Stimulated activated CD8-positive, alpha-beta memory T cell treated with anti-CD3 and anti-CD28 coated beads, Interleukin-12 subunit alpha, Interleukin-12 subunit beta, amount 100 ng/mL, for 24 hours (primary cell): ENCODE data around the gene CAVIN1.
"Not testable (repeated sequence)": the region's sequence is repeated elsewhere in the genome, so short reads cannot be mapped to it uniquely, and the experiment has no call there.

Experiments
- DNase-seq: peaks from one replicate; pipeline ENCODE4 v3.0.0-alpha.2; 2020; ENCODE audit errors: extremely low read depth

Gene CAVIN1

DNA sequence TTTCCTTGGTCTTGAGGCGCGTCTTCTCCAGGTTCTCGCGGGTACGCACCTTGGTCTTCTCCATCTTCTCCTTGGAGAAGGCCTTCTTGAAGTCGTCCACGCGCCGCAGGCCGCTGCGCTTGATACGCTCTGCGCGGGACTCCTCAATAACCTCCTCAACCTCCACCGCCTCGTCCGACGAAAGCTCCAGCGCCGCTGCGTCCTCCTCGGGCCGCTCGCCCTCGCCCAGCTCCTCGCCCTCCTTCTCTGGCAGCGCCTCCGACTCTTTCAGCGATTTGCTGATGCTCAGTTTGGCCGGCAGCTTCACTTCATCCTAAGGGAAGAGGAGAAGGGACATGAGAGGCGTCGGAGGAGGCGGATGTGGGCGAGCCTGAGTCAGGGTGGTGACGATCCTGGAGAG lies 18.0 kb downstream of the CAVIN1 start:
- no peak for DNase-seq

DNA sequence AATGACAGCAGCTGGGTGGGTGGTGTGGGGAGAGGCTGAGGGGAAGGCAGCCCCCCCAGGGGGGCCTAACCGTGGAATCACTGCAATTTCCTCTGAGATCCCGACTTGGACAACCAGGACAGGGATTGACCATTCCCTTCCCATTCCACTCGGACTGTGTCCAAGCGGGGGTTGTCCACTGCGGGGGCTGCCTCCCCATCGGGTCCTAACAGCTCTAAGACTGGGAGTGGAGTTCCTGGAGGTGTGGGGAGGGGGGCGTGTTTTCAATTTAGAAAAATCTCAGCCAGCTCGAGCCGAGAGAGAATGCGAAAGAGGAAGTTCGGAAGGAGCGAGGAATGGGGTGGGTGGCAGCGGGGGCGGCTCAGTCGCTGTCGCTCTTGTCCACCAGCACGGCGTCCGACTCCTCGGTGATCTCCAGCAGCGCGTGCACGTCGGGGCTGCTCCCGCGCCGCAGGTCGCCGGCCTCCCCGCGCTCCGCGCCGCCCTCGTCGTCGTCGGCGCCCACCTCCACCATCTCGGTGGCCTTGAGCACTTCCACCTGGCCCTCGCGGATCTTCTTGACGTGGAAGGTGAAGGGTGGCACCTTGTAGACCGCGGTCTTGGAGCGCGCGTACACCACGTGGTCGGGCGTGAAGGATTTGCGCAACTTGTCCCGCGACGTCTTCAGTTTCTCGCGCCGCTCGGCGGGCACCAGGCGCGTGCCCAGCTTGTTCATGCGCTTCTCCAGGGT lies 18.6 kb downstream of the CAVIN1 start:
- DNase-seq = no peak

DNA sequence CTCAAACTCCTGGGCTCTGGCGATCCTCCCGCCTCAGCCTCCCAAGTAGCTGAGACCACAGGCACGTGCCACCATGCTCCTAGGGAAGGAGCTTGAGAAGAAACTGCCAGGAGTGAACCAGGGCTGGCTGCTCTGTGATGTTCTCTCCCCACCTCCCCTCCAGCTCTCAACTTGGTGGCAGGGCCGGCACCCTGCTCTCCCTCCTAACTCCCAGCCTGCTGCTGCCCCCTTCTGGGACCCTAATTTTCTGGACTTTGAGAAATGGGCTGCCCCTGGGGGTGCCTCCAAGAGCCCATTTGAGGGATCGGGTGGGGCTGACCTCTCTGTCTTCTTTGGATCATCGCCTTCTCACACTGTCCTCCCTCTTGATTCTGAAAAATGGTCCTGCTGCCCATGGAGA lies 19.9 kb downstream of the CAVIN1 start:
- DNase-seq = no peak

DNA sequence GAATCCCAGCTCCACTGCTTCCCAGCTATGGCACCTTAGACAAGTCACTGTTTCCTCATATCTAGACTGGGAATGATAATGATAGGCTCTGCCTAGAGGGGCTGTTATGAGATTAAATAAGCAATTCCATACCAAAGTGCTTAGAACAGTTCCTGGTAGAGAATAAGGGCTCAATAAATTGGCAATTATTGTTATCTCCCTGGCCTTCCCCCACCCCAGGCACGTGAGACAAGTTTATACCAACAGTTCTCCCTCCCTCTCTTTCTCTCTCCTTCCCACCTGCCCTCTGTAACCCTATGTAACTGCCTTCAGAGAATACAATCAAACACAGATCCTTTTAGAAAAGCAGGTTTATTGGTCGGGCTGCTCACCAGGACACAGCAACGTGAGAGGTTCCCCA lies 20.9 kb downstream of the CAVIN1 start:
- DNase-seq = no peak

DNA sequence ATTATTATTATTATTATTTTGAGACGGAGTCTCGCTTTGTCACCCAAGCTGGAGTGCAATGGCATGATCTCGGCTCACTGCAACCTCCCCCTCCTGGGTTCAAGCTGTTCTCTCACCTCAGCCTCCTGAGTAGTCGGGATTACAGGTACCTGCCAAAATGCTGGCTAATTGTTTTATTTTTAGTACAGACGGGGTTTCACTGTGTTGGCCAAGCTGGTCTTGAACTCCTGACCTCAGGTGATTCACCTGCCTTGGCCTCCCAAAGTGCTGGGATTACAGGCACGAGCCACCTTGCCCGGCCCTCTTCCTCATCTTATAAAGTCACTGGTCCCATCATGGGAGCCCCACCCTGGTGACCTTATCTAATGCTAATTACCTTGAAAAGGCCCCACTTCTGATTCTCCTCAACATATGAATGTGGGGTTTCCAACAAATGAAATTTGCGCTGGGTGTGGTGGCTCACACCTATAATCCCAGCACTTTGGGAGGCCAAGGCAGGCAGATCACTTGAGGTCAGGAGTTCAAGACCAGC lies 22.1 kb downstream of the CAVIN1 start:
- DNase-seq = not testable (repeated sequence)

DNA sequence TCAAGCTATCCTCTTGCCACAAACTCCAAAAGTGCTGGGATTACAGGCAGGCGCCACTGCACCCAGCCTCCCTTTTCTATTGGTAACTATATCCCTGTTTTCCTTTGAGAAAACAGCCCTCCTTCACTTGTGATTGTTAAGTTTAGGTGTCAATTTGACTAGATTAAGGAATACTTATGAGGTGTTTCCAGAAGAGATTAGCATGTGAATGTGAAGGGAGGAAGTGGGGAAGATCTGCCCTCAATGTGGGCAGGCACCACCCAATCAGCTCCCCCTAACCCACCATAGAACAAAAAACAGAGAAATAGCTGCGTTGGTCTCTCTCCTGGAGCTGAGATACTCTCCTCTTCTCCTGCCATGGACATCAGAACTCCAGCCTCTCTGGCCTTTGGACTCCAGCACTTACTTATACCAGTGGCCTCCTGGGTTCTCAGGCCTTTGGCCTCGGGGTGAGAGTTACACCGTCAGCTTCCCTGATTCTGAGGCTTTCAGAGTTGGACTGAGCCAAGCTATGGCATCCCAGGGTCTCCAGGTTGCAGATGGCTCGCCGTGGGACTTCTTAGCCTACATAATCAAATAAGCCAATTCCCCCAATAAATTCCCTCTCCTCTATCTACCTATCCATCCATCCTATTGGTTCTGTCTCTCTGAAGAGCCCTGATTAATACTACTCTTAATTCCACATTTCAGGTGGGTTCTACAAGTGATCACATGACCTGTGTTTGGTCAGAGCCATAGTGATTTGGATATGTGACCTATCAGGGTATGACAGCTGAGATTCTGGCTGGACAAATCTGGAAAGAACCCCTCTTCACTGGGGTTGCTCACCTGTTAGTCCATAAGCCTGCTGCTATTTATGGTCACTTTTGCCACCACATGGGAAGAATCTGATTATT lies 22.9 kb downstream of the CAVIN1 start:
- no peak for DNase-seq

DNA sequence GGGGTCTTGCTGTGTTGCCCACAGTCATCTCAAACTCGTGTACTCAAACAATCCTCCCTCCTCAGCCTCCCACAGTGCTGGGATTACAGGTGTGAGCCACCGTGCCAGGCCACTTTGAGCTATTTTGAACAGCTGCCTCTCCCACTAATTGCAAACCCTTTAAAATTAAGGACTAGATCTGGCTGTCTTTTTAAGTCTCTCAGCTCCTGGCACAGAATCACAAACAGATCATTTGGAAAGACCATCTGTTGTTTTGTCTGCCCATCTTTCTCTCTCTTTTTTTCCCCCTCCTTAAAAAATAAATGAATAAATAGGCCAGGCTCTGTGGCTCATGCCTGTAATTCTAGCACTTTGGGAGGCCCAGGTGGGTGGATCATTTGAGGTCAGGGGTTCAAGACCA lies 23.9 kb downstream of the CAVIN1 start:
- no peak for DNase-seq

DNA sequence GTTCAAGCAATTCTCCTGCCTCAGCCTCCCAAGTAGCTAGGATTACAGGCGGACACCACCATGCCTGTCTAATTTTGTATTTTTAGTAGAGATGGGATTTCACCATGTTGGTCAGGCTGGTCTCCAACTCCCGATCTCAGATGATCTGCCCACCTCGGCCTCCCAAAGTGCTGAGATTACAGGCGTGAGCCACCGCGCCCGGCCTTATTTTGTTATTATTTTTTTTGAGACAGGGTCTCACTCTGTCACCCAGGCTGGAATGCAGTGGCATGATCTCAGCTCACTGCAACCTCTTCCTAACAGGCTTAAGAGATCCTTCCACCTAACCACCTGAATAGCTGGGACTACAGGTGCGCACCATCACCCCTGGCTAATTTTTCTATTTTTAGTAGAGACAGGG lies 27.5 kb downstream of the CAVIN1 start:
- DNase-seq = not testable (repeated sequence)

DNA sequence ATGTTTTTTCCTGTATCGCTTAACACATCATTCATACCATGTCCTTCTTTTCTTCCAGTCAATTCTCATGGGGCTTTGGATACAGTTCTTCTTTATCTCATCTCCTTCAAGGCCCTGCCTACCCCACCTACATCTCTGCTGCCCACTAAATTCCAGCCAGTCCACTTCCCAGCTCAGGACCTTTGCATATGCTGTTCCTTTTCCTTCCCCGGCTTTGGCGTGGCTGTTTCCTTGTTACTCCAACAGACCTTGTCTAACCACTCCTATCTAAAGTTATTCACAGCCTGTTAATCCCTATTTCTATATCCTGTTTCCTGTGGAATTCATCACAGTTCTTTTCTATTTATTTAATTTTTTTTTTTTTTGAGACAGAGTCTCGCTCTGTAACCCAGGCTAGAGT lies 28.2 kb downstream of the CAVIN1 start:
- DNase-seq = no peak

DNA sequence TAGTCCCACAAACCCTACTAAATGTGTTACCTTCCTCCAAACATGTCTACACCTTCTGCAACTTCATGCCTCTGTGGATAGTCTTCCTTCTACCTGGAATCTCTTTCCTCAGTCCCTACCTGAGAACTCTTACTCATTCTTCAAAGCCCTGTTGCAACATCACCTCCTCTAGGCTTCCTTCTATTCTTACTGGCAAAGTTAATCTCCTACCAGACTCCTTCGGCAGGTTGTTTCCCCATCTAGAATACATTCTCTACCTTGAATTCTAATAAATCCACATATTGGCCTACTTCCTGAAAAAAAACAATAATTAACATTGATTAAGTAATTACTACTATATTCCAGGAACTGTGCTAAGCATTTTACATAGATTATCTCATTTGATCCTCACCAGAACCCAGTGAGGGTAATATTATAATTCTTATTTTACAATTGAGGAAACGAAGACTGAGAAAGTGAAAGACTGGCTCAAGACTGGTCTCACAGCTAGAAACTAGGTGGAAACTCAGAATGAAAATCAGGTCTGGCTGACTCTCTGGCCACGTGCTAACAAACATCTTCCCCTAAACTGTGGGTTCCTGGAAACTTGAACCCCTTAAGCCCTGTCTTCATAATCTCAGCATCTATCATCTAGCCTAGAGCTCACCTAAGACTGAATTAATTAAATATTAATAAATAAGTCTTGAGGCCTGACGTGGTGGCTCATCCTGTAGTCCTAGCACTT lies 30.2 kb downstream of the CAVIN1 start:
- no peak for DNase-seq

DNA sequence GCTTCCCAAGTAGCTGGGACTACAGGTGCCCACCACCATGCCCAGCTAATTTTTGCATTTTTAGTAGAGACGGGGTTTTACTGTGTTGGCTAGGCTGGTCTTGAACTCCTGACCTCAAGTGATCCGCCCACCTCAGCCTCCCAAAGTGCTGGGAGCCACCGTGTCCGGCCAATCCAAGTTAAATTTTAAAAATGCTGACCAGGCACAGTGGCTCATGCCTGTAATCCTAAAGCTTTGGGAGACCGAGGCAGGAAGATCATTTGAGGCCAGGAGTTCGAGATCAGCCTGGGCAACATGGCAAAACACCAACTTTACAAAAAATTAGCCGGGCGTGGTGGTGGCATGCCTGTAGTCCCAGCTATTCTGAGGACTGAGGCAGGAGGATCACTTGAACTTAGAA lies 31.6 kb downstream of the CAVIN1 start:
- not testable (repeated sequence) for DNase-seq

DNA sequence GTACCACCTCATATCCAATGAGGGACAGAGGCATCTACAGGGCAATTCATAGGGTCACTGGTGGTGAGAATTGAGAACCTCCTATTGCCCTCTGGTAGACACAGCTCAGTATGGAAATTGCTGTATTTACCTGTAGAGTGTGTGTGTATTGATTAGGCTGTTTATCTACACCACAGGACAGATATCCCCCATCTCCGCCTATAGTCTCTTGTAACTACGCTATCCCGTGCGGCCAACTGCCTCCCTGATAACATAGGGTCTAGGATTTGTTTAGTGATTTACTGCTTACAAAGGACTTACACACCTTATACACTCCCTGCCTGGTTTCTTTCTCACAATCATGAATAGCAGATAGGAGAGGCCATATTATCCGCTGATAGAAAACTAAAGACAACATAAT lies 33.2 kb downstream of the CAVIN1 start:
- DNase-seq = no peak

DNA sequence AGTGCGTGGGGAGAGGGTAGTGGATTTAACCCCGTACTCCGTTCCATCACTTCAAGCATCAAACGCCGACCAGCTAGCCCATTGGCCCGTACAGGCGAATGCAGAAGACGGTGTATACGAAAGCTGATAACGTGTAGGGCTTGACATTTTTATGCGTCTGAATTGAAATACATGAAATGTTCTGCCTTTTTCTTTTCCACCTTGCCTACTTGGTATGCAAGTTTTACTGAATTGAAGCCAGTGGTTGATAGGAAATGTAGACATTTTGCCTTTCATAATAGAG lies 34.0 kb downstream of the CAVIN1 start:
- no peak for DNase-seq

DNA sequence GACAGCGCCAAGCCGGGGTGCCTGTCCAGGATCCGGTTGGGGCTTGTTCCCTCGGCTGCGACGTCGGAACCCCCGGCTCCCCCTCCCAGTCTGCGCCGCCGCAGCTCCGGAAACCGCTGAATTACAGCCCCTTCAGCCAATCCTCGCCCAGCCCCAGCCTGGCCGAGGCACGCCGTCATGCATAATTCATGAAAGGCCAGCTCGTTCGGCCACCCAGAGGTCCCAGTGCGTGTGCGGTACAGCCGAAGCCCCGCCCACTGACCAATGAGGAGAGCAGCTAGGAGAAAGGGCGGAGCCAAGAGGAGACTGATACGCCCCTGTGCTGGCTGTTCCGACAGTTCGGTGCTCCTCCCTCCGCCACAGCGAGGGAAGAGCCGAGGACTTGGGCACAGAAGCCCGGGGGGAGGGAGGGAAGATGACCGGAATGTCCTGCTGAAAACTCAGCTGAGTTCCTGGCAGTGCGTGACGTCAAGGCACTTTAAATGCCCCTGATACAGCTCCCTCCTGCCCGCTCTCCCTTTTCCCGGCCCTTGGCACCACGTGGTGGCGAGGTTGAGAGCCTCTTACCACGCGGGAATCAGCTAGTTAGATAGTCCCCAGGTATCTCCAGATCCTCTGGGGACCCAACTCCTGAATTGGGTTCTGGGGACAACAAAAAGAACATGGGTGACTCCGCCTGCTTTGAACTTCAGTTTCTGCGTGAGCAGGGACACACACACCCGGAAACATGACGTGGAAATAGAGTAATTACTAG lies 34.5 kb downstream of the CAVIN1 start, which contains the start of gene STAT3:
TSS of gene STAT3 (minus strand) at position 62 of the 754 bp plus-strand sequence. CDS start 39,926 bp downstream, outside the sequence.
- DNase-seq = peak; percentile 99

DNA sequence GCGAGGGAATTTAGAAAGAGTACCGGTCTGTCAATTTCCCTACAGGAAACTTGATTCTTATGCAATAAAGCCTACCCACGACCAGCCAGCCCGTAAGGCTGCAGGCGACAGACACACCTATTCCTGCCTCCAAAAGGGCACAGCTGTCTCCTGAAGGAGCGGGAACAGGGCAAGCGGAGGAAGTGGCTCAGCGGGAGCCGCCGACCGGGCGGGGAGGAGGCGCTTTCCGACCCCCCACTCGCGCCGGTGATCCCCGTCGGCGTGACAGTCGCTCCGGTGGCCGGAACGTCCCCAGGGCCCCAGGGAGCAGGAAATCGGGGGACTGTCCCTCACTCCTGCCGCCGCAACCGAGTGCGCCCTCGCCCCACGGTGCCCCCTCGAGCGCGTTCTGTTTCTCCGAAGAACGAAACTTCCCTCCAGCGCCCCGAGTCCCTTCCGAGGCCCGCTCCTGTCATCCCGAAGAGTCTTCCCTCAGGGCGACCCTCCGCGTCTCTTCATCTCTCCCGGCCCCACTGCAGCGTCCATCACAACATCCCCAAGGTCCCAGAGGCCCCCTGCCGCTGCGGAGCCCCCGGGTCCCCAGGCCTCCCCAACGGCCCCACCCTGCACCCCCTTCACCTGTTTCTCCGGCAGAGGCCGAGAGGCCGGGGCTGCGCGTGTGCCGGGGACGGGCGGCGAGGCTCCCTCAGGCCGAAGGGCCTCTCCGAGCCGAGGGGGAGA lies 35.2 kb downstream of the CAVIN1 start:
- DNase-seq = no peak

DNA sequence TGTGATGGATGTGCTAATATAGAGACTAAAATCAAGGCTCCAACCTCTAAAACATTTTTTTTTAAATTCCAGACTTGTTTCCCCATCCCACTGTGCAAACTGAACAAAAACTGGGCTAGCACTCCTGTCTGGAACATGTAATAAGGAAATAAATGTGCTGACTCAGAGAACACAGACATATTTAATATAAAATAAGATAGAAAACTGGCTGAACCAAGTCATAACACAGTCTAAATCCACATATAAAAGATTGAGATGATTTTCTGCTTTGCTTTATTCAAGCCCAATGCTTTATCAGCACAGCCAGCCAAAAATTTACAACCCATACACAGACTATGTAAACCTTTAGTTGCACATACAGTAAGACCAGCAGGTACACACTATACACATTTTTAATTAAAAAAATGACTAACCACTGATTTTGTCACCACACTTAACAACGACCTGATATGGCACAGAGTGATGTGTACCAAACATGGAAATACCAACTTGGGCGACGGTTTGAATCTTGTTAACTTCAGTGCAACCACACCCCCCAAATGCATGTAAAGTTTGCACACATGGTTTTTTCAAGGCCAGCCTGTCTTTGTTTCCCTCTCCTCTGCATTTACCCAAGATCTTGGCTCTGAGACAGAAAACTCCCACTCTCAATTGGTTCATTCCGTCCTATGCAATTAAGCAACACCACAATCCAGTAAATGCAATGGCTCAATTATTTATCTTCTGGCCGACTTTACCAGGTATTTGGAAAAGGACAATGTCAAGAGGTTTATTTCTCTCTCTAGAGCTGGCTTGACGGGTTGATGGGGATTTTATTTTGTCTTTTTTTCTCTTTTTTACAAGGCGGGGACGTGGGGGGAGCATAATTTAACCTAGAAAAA lies 36.0 kb downstream of the CAVIN1 start:
- no peak for DNase-seq

DNA sequence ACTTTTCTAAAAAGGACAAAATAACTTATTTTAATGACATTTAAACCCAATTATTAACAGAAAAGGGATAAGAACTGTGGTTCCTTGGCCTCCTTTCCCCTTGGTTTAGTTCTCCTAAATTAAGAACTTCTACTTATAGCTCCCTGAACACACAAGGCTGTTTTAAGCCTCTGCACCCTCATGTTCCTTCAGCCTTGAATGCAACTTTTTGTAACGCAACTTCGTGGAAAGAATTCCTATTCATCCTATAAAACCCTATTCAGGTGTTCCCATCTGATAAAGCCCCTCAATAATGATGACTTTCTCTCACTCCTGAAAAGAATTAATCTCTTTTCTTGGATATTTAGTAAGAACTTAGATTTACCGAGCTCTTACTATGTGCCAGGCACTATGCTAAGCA lies 41.2 kb downstream of the CAVIN1 start:
- DNase-seq = no peak

DNA sequence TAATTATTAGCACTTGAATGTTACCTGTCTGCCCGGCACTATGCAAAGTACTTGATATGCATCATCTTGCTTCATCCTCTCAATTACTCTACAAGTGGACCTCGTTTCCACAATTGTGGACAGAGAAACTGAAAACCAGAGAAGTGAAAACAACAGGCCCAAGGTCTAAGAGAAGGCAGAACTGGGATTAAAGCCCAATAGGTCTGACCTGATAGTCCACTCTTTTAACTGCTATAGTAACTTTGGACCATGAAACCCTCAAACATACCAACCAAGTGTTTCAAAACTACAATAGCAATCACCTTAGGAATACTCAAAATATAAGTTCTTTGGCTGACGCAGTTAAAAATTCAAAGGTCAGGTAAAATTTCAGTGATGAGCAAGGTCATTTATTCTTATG lies 42.1 kb downstream of the CAVIN1 start:
- no peak for DNase-seq

DNA sequence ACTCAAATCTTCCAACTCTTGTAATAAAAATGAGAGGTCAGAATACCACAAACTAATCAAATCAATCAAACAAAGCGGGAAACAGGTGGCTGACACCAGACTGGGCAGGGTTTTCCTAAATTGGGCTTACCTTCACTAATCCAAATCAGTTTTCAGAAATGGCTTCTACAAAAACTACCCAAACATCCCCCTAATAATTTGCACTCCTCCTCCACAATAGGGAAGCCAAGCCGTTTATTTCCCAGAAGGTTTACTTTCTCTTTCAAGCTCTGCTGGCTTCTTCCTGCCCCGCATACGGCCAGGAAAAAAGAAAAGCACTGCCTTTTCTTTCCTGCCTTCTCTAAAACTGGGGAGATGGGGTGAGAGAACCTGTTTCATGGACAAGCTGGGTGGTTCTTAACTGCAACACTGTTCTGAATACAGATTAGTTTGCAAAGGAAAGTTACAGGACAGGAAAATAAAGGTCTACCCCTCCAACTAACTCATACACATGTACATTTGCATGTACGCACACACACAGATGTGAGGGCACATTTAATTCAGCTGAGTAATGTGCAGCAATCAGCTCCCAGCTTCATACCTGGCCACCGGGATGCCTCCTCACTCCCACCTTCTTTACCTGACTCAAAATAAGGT lies 44.0 kb downstream of the CAVIN1 start:
- no peak for DNase-seq
